GM21367 (cell line): ENCODE results near the gene RARB.

Experiments
- ATAC-seq: cut with Tn5 transposase; IDR thresholded peaks from one replicate; pipeline ENCODE4 v1.9.1; 2021; ENCODE audit not compliant: unreplicated experiment

The RARB gene

DNA sequence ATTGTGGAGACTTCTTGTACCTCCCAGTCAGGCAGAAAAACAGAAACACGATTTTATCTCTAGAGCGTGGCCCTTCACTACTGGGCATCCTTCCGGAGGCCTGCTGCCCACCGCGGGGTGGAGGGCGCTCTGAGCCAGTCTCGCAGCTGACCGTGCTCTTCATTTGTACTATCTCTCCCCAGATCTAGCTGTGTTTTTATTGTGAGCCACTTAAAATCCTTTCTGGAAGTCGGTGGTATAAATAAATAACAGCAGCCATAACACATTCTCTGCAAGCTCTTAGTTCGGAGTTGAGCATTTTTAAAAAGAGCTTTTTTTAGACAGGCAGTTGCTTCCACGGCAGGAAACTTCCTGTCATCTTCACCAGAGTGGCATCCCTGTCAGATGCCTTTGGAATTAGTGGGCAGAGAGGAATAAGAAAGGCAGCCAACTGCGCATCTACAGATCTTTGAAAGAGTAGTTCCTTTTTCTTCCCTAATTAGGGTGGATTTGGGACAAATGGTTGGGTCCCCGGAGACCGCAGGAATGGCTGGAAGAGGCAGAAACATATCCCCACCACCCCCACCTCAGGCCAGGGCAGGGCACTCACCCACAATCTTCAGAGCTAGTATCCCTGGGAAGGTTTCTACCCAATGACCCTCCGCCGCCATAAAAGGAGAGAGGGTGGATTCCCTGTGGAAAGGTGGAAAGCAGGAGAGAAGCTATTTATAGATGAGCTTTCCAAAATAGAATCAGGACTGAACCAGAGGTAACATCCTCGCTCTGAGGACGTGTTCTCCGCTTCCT lies 145.5 kb downstream of the RARB start:
- ATAC-seq = no peak

DNA sequence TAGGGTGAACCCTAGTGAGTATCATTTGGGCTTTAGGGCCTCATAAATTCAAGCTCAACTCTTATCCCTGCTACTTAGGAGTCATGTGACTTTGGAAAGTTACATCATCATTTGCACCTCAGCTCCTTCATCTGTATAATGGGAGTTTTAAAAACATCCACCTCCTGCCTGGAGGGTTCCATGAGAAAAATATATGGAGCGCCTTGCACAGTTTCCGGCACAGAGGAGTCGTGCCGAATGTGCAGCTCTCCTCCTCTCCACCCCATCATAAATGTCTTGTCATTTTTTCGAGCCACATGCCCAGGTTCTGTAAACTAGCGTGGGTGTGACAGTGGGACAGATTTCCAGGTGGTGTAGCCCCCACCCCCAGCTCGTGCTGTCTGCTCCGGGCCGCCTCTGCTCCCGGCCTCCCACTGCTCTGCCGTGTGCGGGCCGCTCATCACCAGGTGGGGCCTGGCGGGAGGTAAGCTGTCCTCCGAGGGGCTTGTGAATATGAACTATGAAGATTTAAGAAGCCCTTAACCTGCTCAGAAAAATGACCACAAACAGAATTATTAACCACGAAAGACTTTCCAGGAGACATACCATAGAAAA lies 146.2 kb downstream of the RARB start:
- no peak for ATAC-seq

DNA sequence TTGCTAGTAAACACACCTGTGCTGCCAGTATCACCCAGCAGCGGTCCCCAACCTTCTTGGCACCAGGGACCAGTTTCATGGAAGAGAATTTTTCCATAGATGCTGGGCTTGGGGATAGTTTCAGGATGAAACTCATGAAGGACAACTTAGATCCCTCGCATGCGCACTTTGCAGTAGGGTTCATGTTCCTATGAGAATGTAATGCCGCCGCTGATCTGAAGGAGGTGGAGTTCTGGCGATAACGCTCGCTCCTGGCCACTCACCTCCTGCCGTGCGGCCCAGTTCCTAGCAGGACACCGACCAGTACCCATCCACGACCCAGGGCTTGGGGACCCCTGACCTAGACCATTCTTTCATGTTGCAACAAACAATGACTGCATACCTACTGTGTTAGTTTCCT lies 146.9 kb downstream of the RARB start:
- ATAC-seq = no peak

DNA sequence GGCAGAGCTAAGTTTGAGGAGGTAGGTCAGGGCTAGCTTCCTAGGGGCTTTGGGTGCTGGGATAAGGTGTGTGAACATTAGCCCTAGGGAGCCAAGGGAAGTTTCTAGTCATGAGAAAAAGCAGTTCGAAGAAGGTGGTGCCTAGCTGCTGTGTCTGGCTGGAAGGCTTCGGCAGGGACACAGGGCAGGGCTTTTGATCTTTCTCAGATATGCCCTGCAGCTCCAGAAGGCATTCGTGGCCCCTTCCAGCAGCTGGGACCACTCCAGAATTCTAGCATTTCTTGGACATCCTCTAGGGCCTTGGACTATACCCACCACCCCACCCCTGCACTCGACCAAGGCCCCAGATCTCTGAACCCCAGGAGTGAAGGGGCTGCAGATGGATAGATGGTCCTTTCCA lies 148.1 kb downstream of the RARB start:
- ATAC-seq = no peak

DNA sequence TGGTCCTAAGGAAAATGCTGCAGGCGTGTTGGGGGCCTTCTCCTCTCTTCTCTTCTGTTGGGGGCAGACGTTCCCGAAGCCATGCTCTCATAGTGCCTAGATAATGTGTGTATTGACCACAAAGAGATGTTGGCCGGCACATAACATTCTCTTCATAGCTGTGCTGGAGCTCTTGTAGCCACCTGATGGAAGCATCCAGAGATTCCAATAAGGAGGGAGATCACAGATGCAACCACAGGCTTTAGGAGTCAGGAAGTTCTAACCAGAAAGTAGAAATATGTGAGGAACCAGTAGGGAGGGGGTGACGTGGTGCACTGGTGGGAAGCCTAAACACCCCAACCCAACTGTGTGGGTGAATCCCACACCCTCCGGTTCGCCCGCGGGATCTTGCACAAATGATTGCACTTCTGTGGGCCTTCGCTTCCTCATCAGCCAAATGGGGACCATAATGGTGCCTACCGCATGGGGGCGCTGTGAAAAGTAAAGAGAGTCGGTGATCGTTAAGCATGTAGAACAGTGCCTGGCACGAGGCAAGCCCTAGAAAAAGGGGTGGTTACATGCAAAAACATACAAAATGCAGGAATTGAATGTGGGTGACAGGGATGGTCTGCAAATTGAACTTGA lies 148.9 kb downstream of the RARB start:
- ATAC-seq = no peak

DNA sequence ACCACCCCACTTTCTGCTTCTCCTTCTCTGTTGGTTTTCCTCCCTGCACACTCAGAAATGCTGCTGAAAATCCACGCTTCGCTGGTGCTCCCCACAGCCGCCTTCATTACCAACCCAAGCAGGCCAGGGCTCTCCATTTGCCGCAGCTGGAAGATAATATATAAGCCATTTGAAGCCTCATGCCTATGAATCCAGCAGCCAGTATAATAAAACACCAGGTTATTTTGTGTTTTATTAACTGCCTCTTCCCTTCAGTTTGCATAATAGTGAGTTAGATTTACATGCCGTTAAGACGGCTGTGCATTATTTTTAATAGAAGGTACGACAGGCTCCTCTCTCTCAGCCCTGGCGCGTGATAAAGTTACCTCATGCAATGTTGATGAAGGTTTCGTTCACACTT lies 150.0 kb downstream of the RARB start:
- ATAC-seq = no peak

DNA sequence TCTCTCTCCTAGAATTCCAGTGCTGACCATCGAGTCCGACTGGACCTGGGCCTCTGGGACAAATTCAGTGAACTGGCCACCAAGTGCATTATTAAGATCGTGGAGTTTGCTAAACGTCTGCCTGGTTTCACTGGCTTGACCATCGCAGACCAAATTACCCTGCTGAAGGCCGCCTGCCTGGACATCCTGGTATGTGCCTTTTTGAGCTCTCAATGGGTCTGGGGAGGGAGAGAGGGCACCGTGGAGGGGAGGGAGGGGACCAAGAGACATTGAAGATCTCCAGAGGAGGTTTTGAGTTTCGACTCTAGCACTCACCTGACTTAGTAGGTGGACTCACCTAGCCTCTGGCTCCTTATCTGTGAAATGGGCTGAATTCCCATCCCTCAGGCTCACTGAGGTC lies 152.5 kb downstream of the RARB start:
- ATAC-seq = no peak

DNA sequence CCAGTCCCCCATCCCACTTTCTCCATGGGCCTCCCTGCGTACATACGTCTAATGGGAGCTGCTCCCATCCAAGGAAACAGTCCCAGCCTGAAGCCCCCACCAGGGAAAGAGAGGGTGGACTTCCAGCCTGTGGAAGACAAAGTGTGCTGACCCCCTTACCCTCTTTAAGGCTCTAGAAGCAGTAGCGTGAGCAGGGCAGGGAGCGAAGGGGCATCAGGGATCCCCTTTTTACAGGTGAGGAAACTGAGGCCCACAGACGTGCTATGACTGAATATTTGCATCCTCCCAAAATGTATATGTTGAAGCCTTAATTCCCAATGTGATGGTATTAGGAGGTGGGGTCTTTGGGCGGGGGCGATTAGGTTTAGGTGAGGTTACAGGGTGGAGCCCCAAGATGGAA lies 153.3 kb downstream of the RARB start:
- ATAC-seq = no peak

DNA sequence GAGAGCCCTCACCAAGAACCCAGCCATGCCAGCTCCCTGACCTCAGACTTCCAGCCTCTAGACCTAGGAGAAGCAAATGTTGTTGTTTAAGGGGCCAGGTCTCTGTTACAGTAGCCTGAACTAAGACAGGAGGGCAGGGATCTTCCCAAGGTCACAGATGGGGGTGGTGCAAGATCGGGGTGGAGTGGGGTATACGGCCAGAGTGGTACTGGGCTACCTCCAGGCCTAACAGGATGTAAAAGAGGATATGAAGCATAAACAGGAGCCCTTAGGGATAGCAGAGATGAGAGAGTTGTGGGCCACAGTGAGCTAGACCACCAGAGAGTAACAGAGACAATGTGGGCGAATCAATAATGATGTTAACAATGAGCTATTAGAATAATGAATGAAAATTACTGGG lies 153.8 kb downstream of the RARB start:
- no peak for ATAC-seq

DNA sequence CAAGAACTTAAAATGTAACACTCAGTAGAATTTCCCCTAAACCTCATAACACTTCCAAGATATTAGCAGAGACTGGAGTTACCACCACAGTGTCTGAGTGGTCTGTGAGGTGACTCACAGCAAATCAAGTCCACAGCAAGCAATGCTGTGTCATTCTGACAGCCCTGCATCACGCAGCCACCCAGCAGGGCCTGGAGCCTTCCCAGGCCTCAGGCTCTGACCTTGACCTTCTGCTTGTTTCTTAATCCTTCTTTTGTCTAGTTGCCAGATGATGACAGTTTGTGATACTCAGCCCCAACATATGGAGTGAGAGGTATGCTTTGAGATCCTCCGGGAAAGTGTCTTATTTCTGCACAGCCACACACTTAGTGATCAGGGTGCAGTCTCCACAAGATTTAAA lies 154.2 kb downstream of the RARB start:
- ATAC-seq = no peak

DNA sequence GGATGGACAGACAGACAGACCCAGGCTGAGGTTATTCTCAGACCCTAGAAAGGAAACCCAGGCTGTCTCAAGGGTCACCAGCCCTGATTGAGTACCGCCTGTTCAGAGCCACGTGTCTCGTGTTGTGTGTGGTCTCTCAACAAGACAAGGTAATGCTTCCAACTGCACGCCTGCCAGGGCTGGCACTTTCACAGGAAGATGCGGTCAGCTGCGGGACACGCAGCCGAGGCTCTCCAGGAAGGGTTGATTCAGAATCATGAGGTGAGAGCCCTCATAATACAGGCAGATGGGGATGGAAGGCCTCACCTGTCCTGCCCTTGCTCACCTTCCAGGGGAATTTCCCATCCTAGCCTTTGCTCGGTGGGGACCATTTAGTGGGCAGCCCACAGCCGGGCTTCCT lies 155.3 kb downstream of the RARB start:
- no peak for ATAC-seq

DNA sequence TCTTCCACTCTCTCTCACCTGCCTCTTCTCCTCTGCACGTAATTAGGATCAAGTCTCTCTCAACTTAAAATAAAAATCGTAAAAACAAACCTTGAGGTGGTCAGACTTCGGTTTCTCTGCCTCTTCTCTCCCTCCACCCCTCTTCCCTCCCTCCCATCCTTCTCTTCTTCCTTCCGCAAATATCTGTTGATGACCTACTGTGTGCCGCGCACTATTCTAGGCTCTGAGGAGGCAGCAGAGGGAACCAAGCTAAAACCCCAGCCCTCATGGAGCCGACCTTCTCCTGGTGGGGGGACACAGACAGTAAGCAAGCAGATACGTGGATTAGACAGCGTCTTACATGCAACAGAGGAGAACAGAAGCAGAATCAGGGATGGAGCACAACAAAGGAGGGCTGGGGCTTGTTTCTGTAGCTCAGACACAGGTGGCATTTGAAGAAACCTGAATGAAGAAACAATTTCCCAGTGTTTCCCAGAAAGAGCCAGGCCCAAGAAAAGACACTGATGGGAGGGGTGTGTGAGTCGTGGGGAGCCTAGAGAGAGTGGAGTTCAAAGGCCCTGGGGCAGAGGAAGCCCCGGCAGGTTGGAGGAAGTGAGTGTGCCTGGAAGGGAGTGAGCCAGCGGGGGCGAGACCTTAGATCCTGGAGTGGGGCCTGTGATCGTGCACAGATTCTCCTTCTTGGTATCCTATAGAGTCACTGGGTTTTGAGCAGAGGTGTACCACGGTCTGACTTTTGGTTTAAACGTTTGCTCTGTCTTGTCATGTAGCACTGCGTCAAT lies 156.1 kb downstream of the RARB start:
- ATAC-seq = no peak

DNA sequence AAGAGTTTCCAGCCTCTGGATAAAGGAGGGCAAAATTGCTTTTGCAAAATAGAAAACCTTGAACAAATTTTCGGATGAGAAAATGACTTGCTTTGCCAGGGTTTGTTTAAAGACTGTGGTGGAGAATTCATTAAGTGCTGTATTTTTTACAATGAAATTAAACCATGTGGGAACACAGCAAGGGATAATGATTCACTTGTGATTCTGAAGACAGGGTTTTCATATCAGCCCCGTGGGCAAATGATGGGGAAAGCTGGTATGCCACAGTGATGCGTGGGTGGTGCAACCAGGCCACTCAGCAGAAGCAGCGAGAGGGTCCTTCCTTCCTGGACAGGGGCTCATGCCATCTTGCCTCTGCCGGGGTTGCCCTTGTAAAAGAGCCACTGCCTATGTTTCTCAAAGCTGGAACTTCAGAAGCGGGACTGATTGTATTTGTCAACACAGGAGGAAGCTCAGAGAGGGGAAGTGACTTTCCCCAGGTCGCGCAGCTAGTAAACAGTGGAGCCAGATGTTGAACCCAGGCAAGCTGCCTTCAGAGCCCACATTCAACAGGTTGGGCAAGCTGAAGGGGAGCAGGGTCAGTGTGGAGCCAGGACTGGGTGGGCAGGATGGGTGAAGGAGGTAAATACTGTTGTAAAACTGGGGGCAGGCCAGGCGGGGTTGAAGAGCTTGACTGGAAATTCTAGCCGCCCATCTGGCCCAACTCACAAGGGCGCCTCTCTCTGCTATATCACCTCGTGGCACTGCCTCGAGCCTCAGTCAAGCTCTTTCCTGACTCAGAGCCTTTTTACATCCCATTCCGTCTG lies 157.5 kb downstream of the RARB start:
- no peak for ATAC-seq

DNA sequence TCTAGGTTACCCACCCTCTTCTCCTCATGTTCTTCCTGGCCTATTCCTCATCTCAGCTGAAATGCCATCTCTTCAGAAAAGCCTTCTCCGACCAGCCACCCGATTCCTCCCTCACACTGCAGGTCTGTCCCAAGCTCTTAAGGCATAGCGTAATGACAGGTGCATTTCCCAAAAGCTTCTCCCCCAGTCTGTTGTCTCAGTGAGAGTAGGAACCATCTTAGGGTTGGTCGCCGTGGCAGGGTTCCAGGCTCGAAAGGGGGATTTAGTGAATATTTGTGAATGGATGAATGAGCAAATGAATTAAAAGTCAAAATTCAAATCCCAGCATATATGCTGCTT lies 158.1 kb downstream of the RARB start:
- ATAC-seq = no peak

DNA sequence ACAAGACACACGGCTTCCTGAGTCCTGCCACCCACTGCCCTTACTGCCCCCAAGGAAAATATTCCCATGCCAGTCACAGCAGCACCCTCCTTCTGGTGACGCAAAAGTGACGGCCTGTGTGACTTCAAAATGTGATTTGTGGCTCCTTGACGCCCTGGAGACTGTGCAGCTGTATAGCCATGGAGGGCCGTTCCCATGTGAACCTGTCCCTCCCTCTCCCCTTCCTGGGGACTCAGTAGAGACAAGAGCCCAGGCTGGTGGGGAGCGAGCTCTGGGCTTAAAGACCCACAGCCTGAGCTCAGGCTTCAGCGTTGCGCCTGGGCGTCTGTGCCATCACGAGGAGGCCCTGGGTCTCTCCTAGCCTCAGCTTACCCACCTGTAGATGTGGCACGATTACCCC lies 158.5 kb downstream of the RARB start:
- ATAC-seq = no peak

DNA sequence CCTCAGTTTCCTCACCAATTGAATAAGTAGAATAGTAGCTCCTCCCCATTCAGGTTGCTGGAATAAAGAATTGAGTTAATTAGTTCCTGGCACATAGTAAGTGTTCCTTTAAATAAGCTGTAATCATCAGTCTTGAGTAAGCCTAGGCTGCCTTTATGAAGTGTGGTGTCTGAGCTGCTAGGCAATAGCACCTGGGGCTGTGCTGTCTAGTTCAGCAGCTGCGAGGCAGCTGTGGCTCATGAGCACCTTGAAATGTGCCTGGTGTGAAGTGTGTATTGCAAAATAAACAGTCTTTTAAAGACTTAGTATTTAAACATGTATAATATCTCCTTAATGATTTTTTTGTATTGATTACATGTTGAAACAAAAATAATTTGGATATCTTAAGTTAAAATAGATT lies 159.0 kb downstream of the RARB start:
- ATAC-seq = no peak

DNA sequence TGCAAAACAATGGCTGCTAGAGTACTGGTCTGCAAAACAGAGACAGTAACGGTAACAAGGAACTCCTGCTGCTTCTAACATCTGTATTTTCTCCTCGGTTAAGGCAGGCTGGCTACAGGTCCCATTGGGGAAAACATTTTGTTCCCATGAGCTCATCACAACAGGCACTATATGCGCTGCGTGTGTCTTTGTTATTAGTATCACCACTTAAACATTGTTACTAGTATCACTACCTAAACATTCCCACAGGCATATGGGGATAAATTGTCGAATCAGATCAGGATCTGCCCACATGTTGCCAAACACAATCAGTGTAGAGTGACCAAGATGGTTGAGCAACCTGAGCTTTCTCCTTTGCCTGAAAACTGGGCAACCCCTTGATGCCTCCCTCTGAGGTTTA lies 159.5 kb downstream of the RARB start:
- no peak for ATAC-seq

DNA sequence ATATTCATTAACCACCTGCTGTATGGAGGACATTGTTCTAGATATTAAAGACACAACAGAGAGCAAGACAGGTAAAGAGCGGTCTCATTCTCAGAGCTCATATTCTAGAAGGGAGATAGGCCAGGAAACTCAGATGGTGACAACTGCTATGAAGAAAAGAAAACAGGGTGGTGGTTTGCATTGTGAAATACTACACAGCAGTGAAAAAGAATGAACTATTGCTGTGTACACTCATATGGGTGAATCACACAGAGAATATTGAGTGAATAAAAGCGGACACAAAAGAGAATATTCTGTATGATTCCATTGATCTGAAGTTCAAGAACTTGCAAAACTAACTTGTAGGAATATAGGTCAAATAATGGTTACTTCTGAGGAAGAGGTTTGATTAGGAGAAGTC lies 159.9 kb downstream of the RARB start:
- no peak for ATAC-seq

DNA sequence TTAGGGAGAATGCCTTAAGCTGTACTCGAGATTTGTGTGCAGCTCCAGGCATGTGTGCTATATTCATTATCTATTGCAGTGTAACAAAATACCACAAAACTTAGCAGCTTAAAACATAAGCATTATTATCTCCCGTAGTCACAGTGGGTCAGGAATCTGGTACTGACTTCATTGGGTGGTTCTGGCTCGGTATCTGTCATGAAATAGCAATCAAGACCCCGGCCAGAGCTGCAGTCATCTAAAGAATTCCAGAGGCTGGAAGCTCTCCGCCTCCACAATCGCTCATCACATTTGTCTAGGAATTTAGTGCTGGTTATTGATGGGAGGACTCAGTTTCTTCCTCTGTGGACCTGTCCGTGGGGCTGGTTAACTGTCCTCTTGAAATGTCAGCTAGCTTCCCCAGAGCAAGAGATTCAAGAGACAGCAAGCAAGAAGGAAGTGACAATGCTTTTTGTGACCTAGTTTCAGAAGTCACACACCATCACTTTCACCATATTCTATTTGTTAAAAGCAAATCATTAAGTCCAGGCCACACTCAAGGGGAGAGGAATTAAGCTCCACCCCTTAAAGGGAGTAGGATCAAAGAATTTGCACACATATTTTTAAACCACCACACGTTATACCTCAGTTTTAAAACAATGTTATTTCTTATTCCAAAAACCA lies 160.5 kb downstream of the RARB start:
- no peak for ATAC-seq

DNA sequence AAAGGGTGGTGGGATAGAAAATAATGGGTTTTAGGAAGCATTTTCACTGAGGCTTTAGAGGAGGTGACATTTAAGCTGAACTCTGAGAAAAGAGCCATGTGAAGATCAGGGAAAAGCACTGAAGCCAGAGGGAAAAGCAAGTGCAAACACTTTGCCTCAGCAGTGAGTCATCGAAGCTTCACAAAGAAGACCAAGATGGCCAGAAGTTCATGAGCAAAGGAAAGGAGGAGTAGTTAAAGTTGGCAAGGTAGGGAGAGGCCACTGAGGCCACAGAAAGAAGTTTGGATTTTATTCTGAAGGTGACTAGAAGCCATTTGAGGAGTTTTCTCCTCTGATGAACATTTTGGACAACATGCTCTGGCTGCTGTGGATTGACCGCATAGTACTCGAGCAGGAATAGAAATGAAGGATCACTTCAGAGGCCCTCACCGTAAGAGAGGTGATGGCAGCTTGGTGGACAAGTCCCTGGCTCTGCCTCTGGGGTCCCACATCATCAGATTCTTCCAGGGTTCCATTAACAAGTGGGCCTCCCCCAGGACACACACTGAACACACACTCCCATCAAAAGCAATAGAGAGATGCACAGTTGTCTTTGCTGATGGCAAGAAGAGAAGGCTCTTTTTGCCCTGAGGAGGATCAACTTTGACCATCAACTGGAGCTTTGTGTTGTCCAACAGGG lies 161.2 kb downstream of the RARB start:
- no peak for ATAC-seq
